Measurements from ENCODE around the gene ANAPC4.

The ANAPC4 gene

GRCh38 chr4:25377572-25378436 lies 741 bp downstream of the ANAPC4 start:
- no peak for DNase-seq

- no peak for DNase-seq
These were observed 1.3 kb downstream of the ANAPC4 start for GRCh38 chr4:25378437-25378743.

DNA sequence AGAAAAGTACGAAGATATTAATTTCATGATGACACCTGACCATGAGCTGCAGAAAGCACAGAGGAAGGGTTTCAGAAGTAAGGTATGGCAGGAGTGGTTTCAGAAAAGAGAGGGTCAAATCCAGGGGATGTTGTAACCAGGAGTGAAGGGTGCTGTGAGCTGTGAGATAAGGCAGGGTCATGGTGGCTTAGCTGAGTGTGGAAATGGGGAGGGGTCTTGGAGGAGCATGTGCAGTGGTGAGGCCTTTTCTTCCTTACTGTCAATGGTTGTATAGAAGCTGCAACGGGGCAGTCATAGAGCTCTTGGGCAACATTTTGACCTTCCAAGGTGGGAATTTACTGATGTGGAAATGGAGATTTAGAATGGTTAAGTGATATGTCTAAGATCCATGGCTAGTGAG lies 2.5 kb downstream of the ANAPC4 start:
- no peak for DNase-seq

DNA sequence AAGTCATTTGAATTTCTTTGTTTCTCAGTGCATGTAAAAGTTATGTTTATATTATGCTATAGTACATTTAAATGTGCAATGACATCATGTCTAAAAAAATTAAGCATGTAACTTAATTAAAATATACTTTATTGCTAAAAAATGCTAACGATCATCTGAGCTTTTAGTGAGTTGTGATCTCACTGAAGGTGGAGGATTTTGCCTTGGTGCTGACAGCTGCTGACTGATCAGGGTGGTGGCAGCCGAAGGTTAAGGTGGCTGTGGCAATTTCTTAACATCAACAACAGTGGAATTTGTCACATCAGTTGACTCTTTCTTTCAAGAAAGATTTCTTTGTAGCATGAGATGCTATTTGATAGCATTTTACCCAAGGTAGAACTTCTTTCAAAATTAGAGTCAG lies 6.6 kb downstream of the ANAPC4 start:
- DNase-seq, result no peak

GRCh38 chr4:25386926-25387325 lies 9.9 kb downstream of the ANAPC4 start:
- DNase-seq, result no peak

GRCh38 chr4:25397305-25397704 lies 20.2 kb downstream of the ANAPC4 start:
- DNase-seq, result no peak

GRCh38 chr4:25399510-25399909 lies 22.4 kb downstream of the ANAPC4 start:
- no peak for DNase-seq

GRCh38 chr4:25401066-25401465 lies 24.0 kb downstream of the ANAPC4 start:
- no peak for DNase-seq

GRCh38 chr4:25402521-25402920 lies 25.5 kb downstream of the ANAPC4 start:
- no peak for DNase-seq

DNA sequence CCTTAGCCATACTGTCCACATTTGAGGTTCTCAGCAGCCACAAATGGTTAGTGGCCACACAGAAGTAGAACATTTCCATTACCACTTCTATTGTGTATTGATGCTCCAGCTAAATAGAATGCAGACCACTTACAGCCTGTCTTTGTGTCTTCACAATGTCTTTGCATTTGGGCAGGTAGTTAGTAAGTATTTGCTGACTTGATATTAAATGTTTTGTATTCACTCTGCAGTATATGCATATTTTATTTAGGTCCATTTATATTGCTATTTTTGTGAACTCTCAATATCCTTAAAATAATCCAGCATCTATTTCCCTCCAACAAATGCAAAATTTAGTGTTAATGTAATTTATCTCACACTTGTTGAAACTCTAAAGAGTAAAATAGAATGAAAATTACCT lies 26.6 kb downstream of the ANAPC4 start:
- DNase-seq, result no peak

DNA sequence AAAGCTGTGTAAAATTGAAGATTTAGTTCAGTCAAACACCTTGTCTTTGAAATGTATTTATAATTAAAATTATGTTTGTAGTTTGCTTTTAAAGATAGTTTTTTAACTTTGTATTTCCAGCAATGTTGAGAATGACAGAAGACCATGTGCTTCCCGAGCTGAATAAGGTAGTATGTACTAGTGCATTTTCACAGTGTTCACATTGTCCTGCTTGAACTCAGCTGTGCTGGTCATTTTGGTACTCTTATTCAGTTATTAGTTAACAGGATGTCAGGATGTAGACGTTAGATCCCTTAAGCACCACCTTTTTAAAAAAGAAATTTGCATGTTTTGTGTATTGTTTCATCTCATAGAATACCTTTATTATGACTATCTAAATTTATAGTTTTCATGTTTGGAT lies 28.4 kb downstream of the ANAPC4 start:
- DNase-seq, result no peak

- DNase-seq, result no peak
These were observed 29.1 kb downstream of the ANAPC4 start for GRCh38 chr4:25406081-25406692.

DNA sequence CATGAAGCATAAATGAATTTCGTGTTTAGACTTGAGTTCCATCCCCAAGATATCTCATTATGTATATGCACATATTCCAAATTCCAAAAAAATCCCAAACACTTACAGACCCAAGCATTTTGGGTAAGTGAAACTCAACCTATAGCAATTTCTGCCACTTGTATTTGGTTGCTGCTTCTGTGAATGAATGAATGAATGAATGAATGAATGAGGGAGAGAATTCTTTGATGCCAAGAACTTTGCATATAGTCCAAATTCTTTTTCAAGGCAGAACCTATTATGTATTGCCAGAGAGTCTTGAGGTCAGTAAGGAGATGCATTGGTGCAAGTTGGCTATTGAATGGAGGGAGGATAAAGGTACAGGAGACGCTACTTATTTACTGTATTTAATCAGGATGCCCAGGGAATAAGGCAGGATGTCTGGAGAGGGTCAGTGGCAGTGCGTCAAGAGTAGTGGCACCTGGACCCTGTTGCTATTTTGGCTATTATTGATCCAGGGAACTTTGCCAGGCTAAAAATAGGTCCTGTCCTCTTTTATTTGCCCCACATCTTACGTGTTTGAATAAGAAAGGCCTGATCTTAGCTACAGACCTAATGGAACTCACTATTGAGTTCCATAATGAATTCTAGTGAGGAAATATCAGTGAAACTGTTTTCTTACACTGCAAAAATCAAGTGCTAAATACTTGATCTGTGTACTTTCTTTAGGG lies 33.9 kb downstream of the ANAPC4 start:
- no peak for DNase-seq

- no peak for DNase-seq
These were observed 36.2 kb downstream of the ANAPC4 start for GRCh38 chr4:25413261-25413660.

DNA sequence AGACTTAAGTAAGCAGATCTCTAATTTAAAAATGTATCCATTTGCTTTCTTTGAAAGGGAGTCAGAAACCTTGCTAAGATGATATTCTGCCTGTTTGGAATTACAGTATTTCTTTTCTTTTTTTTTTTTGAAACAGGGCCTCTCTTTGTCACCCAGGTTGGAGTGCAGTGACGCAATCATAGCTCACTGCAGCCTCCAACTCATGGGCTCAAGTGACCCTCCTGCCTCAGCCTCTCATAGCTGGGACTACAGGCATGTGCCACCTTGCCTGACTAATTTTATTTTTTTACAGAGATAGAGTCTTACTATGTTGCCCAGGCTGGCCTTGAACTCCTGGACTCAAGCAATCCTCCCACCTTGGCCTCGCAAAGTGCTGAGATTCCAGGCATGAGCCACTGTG lies 40.0 kb downstream of the ANAPC4 start:
- DNase-seq, result no peak

GRCh38 chr4:25420931-25421330 lies 43.9 kb downstream of the ANAPC4 start:
- DNase-seq, result no peak

- no peak for DNase-seq
These were observed 44.9 kb downstream of the ANAPC4 start for GRCh38 chr4:25421816-25422525.

- DNase-seq, result no peak
These were observed 46.5 kb downstream of the ANAPC4 start for GRCh38 chr4:25423548-25423947.

GRCh38 chr4:25424539-25425228 lies 47.6 kb downstream of the ANAPC4 start:
- DNase-seq, result no peak

GRCh38 chr4:25425361-25425760 lies 48.3 kb downstream of the ANAPC4 start:
- DNase-seq, result no peak

- DNase-seq, result no peak
These were observed 50.8 kb downstream of the ANAPC4 start for GRCh38 chr4:25427871-25428270.

- no peak for DNase-seq
These were observed 53.6 kb downstream of the ANAPC4 start for GRCh38 chr4:25430630-25431029.
